Measurements from ENCODE around the gene SDF4. TPM values are rescaled to one million over a fixed set of nuclear protein-coding genes. Genes with fewer than 3 reads are reported as not detected.

The SDF4 gene
- total and polyA plus RNA-seq, 2 donors (not counting 1 experiment from before 2014, with no cell fraction given) = 127 to 133 TPM

DNA sequence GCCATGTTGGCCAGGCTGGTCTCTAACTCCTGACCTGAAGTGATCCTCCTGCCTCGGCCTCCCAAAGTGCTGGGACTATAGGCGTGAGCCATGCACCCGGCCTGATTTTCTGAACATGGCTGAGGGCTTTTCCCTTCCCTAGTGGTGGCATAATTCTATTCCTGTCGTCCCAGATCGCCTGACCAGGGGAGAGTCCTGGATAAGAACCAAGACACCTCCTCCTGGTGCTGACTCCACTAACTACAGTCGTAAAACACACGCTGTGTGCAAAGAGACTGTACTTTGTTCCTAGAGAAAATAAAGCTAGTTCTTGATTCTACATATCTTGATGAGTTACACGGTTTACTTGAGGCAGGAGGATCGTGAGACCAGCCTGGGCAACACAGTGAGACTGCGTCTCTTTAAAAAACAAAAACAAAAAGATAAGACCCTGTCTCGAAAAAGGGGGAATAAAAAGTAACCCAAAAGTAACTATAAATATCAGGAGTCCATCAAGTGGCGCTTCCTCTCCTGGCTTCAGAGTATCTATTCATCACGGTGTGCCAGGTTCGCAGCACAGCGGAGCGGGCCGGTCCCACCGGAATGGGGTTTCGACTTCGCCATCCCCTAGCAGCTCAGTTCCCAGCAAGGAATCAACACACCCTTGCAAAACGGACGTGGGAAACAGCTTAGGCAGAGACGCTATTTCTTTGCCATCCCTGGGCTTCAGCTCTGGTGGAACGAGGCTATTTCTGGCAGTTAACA is 973 bp downstream of the SDF4 start:
- H4K20me1 ChIP-seq (ENCODE audit: control insufficient read depth, extremely low read depth, insufficient read depth, low read length) = no peaks in the 10 kb centered on the region
- peak overlapping the region; percentile 1 for H2AFZ ChIP-seq (ENCODE audit: low read length)
- H3K36me3 ChIP-seq (ENCODE audit: control insufficient read depth, insufficient read depth, low read length) = peaks cover 24% of the 10 kb centered on the region
- DNase-seq (ENCODE audit: low read depth in 2 of 2) = peak; percentile 69 to 70
- no peaks in the 10 kb centered on the region for H3K9me3 ChIP-seq (ENCODE audit: control insufficient read depth, insufficient read depth, low read depth, low read length)
- H3K4me2 ChIP-seq (ENCODE audit: extremely low read depth, insufficient read depth, low read length) = peak overlapping the region; percentile 88
- no peak for TF ChIP-seq EZH2 (IDR thresholded peaks at IDR 0.05; ENCODE audit: low read length, missing control alignments)
- TF ChIP-seq CTCF (conservative IDR thresholded peaks at IDR 0.05 in 1 of 2, IDR thresholded peaks at IDR 0.05 in 1 of 2; ENCODE audit: low read depth in 1 of 2, low read length in 2 of 2) = peak; percentile 28 to 39
- H3K27me3 ChIP-seq (ENCODE audit: control insufficient read depth, insufficient read depth, low read length) = no peaks in the 10 kb centered on the region
- peak overlapping the region; percentile 91 for H3K27ac ChIP-seq (ENCODE audit: insufficient read depth, low read length)
- peaks cover 7% of the 10 kb centered on the region for H3K4me1 ChIP-seq (ENCODE audit: control insufficient read depth, extremely low read depth, insufficient read depth, low read length)
- H3K9ac ChIP-seq (ENCODE audit: insufficient read depth, low read length) = peak overlapping the region; percentile 96
- H3K4me3 ChIP-seq (replicated peaks in 1 of 4; ENCODE audit: control extremely low read depth in 1 of 4, insufficient read depth in 1 of 4, low read depth in 3 of 4, low read length in 4 of 4) = peak overlapping the region; percentile 67 to 86 (median 78)
- peaks cover 69% of the 10 kb centered on the region for H3K79me2 ChIP-seq (ENCODE audit: control insufficient read depth, insufficient read depth, low read length)

DNA sequence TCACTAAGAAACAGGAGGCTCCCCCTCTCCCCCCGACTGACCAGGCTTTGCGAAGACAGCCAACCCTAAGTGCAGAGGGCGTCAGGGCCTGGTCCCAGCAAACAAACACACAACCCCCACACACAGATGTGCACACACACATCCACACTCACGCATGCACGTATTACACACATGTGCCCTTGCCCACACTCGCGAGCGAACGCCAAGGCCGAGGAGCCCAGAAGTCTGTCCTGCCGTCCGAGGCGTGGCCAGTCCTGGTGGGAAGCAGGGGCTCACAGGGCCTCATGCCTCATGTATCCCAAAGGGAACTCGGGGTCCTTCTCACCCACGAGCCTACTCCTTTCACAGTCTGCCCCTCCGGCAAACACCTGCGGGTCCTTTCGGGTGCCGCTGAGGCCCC is 2.0 kb downstream of the SDF4 start:
- no peak overlapping the region for H3K27ac ChIP-seq (ENCODE audit: insufficient read depth, low read length)
- H3K4me3 ChIP-seq (replicated peaks in 1 of 4; ENCODE audit: control extremely low read depth in 1 of 4, insufficient read depth in 1 of 4, low read depth in 3 of 4, low read length in 4 of 4) = no peak overlapping the region
- TF ChIP-seq EZH2 (IDR thresholded peaks at IDR 0.05; ENCODE audit: low read length, missing control alignments) (no peak), CTCF (conservative IDR thresholded peaks at IDR 0.05 in 1 of 2, IDR thresholded peaks at IDR 0.05 in 1 of 2; ENCODE audit: low read depth in 1 of 2, low read length in 2 of 2) (no peak)
- peaks cover 7% of the 10 kb centered on the region for H3K4me1 ChIP-seq (ENCODE audit: control insufficient read depth, extremely low read depth, insufficient read depth, low read length)
- H3K36me3 ChIP-seq (ENCODE audit: control insufficient read depth, insufficient read depth, low read length) = peaks cover 32% of the 10 kb centered on the region
- peak overlapping the region; percentile 75 for H3K4me2 ChIP-seq (ENCODE audit: extremely low read depth, insufficient read depth, low read length)
- no peak for DNase-seq (ENCODE audit: low read depth in 2 of 2)
- H3K9ac ChIP-seq (ENCODE audit: insufficient read depth, low read length) = no peak overlapping the region
- H3K9me3 ChIP-seq (ENCODE audit: control insufficient read depth, insufficient read depth, low read depth, low read length) = no peaks in the 10 kb centered on the region
- no peak overlapping the region for H2AFZ ChIP-seq (ENCODE audit: low read length)
- no peaks in the 10 kb centered on the region for H4K20me1 ChIP-seq (ENCODE audit: control insufficient read depth, extremely low read depth, insufficient read depth, low read length)
- H3K27me3 ChIP-seq (ENCODE audit: control insufficient read depth, insufficient read depth, low read length) = no peaks in the 10 kb centered on the region
- peaks cover 79% of the 10 kb centered on the region for H3K79me2 ChIP-seq (ENCODE audit: control insufficient read depth, insufficient read depth, low read length)

GRCh38 chr1:1228596-1229321 is 3.0 kb downstream of the SDF4 start:
- peaks cover 79% of the 10 kb centered on the region for H3K79me2 ChIP-seq (ENCODE audit: control insufficient read depth, insufficient read depth, low read length)
- H2AFZ ChIP-seq (ENCODE audit: low read length) = no peak overlapping the region
- H3K27me3 ChIP-seq (ENCODE audit: control insufficient read depth, insufficient read depth, low read length) = no peaks in the 10 kb centered on the region
- no peaks in the 10 kb centered on the region for H4K20me1 ChIP-seq (ENCODE audit: control insufficient read depth, extremely low read depth, insufficient read depth, low read length)
- peaks cover 31% of the 10 kb centered on the region for H3K36me3 ChIP-seq (ENCODE audit: control insufficient read depth, insufficient read depth, low read length)
- no peaks in the 10 kb centered on the region for H3K9me3 ChIP-seq (ENCODE audit: control insufficient read depth, insufficient read depth, low read depth, low read length)
- TF ChIP-seq CTCF (conservative IDR thresholded peaks at IDR 0.05 in 1 of 2, IDR thresholded peaks at IDR 0.05 in 1 of 2; ENCODE audit: low read depth in 1 of 2, low read length in 2 of 2) (no peak), EZH2 (IDR thresholded peaks at IDR 0.05; ENCODE audit: low read length, missing control alignments) (no peak)
- H3K4me2 ChIP-seq (ENCODE audit: extremely low read depth, insufficient read depth, low read length) = no peak overlapping the region
- H3K27ac ChIP-seq (ENCODE audit: insufficient read depth, low read length) = no peak overlapping the region
- H3K4me1 ChIP-seq (ENCODE audit: control insufficient read depth, extremely low read depth, insufficient read depth, low read length) = peaks cover 7% of the 10 kb centered on the region
- H3K9ac ChIP-seq (ENCODE audit: insufficient read depth, low read length) = no peak overlapping the region
- no peak overlapping the region for H3K4me3 ChIP-seq (replicated peaks in 1 of 4; ENCODE audit: control extremely low read depth in 1 of 4, insufficient read depth in 1 of 4, low read depth in 3 of 4, low read length in 4 of 4)
- DNase-seq (ENCODE audit: low read depth in 2 of 2) = no peak

All from fibroblast of lung (primary cell).